ENCODE measurements around the gene PFDN6. TPM values are rescaled to one million over a fixed set of nuclear protein-coding genes. Genes with fewer than 3 reads are reported as not detected.

The PFDN6 gene
- total and polyA plus RNA-seq, 9 of the 15 experiments (the other 6 are each of a cell fraction or from before 2014, with no cell fraction given), result 6.8 to 475 (median 216) TPM

DNA sequence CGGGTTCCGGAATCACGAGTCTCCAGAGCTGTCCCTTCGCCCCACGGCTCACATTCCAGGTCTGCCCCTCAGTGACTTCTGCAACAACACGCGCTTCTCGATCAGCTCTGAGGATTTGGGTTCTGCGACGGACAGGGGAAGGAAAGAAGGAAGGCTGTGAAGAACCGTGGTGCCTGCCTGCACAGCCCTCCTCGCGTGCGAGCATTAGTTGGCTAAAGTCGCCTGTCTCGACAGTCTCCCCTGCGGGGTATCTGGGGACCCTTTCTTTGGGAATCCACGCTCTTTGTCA, 40.8 kb upstream of the PFDN6 start (continued):
- TF ChIP-seq POLR2H (tag; IDR thresholded peaks at IDR 0.05; ENCODE audit: low read depth) (no peak), BHLHE40 (IDR thresholded peaks at IDR 0.05; ENCODE audit: low read length) (no peak), MTA1 (IDR thresholded peaks at IDR 0.05; ENCODE audit: borderline replicate concordance) (no peak), SRF (CRISPR knock-in tag; IDR thresholded peaks at IDR 0.05) (no peak; a peak in 1 of 4 replicates), ZNF133 (CRISPR knock-in tag; IDR thresholded peaks at IDR 0.05) (no peak), NR1H2 (CRISPR knock-in tag; IDR thresholded peaks at IDR 0.05) (0 out of 2 replicates have a peak, but pooled peaks have one; percentile 12), DDX20 (tag; IDR thresholded peaks at IDR 0.05; ENCODE audit: low read depth) (no peak), ZNF384 (IDR thresholded peaks at IDR 0.05; ENCODE audit: low read depth, low read length) (no peak), ZNF41 (CRISPR knock-in tag; conservative IDR thresholded peaks at IDR 0.05) (no peak)
- TF ChIP-seq, protein P1, sequence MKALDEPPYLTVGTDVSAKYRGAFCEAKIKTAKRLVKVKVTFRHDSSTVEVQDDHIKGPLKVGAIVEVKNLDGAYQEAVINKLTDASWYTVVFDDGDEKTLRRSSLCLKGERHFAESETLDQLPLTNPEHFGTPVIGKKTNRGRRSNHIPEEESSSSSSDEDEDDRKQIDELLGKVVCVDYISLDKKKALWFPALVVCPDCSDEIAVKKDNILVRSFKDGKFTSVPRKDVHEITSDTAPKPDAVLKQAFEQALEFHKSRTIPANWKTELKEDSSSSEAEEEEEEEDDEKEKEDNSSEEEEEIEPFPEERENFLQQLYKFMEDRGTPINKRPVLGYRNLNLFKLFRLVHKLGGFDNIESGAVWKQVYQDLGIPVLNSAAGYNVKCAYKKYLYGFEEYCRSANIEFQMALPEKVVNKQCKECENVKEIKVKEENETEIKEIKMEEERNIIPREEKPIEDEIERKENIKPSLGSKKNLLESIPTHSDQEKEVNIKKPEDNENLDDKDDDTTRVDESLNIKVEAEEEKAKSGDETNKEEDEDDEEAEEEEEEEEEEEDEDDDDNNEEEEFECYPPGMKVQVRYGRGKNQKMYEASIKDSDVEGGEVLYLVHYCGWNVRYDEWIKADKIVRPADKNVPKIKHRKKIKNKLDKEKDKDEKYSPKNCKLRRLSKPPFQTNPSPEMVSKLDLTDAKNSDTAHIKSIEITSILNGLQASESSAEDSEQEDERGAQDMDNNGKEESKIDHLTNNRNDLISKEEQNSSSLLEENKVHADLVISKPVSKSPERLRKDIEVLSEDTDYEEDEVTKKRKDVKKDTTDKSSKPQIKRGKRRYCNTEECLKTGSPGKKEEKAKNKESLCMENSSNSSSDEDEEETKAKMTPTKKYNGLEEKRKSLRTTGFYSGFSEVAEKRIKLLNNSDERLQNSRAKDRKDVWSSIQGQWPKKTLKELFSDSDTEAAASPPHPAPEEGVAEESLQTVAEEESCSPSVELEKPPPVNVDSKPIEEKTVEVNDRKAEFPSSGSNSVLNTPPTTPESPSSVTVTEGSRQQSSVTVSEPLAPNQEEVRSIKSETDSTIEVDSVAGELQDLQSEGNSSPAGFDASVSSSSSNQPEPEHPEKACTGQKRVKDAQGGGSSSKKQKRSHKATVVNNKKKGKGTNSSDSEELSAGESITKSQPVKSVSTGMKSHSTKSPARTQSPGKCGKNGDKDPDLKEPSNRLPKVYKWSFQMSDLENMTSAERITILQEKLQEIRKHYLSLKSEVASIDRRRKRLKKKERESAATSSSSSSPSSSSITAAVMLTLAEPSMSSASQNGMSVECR (CRISPR knock-in tag; IDR thresholded peaks at IDR 0.05), result no peak
- TF ChIP-seq, protein P2, sequence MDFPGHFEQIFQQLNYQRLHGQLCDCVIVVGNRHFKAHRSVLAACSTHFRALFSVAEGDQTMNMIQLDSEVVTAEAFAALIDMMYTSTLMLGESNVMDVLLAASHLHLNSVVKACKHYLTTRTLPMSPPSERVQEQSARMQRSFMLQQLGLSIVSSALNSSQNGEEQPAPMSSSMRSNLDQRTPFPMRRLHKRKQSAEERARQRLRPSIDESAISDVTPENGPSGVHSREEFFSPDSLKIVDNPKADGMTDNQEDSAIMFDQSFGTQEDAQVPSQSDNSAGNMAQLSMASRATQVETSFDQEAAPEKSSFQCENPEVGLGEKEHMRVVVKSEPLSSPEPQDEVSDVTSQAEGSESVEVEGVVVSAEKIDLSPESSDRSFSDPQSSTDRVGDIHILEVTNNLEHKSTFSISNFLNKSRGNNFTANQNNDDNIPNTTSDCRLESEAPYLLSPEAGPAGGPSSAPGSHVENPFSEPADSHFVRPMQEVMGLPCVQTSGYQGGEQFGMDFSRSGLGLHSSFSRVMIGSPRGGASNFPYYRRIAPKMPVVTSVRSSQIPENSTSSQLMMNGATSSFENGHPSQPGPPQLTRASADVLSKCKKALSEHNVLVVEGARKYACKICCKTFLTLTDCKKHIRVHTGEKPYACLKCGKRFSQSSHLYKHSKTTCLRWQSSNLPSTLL (IDR thresholded peaks at IDR 0.05), result no peak
- TF ChIP-seq, protein P3, sequence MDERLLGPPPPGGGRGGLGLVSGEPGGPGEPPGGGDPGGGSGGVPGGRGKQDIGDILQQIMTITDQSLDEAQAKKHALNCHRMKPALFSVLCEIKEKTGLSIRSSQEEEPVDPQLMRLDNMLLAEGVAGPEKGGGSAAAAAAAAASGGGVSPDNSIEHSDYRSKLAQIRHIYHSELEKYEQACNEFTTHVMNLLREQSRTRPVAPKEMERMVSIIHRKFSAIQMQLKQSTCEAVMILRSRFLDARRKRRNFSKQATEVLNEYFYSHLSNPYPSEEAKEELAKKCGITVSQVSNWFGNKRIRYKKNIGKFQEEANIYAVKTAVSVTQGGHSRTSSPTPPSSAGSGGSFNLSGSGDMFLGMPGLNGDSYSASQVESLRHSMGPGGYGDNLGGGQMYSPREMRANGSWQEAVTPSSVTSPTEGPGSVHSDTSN (CRISPR knock-in tag; IDR thresholded peaks at IDR 0.05; ENCODE audit: low read depth), result no peak
- TF ChIP-seq, protein P3 (tag; conservative IDR thresholded peaks at IDR 0.05; ENCODE audit: low read depth), result no peak
- TF ChIP-seq, protein P4, sequence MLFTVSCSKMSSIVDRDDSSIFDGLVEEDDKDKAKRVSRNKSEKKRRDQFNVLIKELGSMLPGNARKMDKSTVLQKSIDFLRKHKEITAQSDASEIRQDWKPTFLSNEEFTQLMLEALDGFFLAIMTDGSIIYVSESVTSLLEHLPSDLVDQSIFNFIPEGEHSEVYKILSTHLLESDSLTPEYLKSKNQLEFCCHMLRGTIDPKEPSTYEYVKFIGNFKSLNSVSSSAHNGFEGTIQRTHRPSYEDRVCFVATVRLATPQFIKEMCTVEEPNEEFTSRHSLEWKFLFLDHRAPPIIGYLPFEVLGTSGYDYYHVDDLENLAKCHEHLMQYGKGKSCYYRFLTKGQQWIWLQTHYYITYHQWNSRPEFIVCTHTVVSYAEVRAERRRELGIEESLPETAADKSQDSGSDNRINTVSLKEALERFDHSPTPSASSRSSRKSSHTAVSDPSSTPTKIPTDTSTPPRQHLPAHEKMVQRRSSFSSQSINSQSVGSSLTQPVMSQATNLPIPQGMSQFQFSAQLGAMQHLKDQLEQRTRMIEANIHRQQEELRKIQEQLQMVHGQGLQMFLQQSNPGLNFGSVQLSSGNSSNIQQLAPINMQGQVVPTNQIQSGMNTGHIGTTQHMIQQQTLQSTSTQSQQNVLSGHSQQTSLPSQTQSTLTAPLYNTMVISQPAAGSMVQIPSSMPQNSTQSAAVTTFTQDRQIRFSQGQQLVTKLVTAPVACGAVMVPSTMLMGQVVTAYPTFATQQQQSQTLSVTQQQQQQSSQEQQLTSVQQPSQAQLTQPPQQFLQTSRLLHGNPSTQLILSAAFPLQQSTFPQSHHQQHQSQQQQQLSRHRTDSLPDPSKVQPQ (CRISPR knock-in tag; IDR thresholded peaks at IDR 0.05; ENCODE audit: borderline replicate concordance), result no peak
- TF ChIP-seq, protein P5, sequence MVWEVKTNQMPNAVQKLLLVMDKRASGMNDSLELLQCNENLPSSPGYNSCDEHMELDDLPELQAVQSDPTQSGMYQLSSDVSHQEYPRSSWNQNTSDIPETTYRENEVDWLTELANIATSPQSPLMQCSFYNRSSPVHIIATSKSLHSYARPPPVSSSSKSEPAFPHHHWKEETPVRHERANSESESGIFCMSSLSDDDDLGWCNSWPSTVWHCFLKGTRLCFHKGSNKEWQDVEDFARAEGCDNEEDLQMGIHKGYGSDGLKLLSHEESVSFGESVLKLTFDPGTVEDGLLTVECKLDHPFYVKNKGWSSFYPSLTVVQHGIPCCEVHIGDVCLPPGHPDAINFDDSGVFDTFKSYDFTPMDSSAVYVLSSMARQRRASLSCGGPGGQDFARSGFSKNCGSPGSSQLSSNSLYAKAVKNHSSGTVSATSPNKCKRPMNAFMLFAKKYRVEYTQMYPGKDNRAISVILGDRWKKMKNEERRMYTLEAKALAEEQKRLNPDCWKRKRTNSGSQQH (CRISPR knock-in tag; IDR thresholded peaks at IDR 0.05), result peak; percentile 6; the same call in 1 of the 2 replicates

Measured in K562 (cell line).